ENCODE measurements around the gene LAPTM4A. TPM values are rescaled to one million over a fixed set of nuclear protein-coding genes. Genes with fewer than 3 reads are reported as not detected.

Gene LAPTM4A
- total RNA-seq, 1 experiment from 2014 or later = 131 TPM

DNA sequence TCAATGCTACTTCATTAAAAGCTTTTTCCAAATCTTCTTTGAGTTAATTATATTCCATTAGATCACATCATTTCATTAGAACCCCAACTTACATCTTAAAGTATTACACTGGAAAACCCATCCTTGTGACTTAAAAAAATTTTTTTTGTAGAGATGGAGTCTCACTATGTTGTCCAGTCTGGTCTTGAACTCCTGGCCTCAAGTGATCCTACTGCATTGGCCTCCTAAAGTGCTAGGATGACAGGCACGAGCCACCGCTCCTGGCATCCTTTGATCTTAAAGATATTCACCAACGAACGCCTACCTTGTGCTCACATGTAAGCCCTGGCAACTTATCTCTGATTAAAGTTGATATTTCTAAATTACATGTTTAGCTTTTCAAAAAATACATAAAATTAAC lies 6.7 kb downstream of the LAPTM4A start:
- Histone ChIP-seq H4K91ac (ENCODE audit: insufficient read length, low read depth, low read length) (no peak overlapping the region), H3K56ac (ENCODE audit: insufficient read length, low read depth, low read length) (no peak overlapping the region), H3K4me1 (ENCODE audit: insufficient read depth, low read length) (peaks cover 2% of the 10 kb centered on the region; the same call in 1 of the 2 replicates), H3K79me1 (ENCODE audit: insufficient read depth, low read depth, low read length, poor library complexity, severe bottlenecking) (peaks cover 5% of the 10 kb centered on the region), H3T11ph (ENCODE audit: low read length) (no peak overlapping the region), H3K27ac (ENCODE audit: insufficient read length, low read depth, low read length) (no peak overlapping the region), H3K23ac (ENCODE audit: insufficient read length, low read depth, low read length) (no peak overlapping the region), H3K27me3 (ENCODE audit: insufficient read depth, low read length) (no peaks in the 10 kb centered on the region), H4K5ac (ENCODE audit: insufficient read length, low read depth, low read length) (no peak overlapping the region), H3K14ac (ENCODE audit: insufficient read depth, low read length) (no peak overlapping the region), H3K9me3 (ENCODE audit: control insufficient read depth, low read depth, low read length) (no peaks in the 10 kb centered on the region), H2AK5ac (ENCODE audit: insufficient read length, low read length) (no peak overlapping the region), H2BK120ac (ENCODE audit: low read depth, low read length, poor library complexity, severe bottlenecking) (no peak overlapping the region), H2BK20ac (ENCODE audit: low read depth, low read length, poor library complexity, severe bottlenecking) (no peak overlapping the region), H2BK15ac (ENCODE audit: low read depth, low read length) (no peak overlapping the region), H2BK12ac (ENCODE audit: insufficient read length, low read depth, low read length) (no peak overlapping the region), H3K23me2 (ENCODE audit: insufficient read length, low read depth, low read length, poor library complexity, severe bottlenecking) (no peaks in the 10 kb centered on the region), H2BK5ac (ENCODE audit: insufficient read length, low read length) (no peak overlapping the region), H4K8ac (replicated peaks; ENCODE audit: insufficient read length, low read depth, low read length) (no peak overlapping the region), H3K4me2 (ENCODE audit: insufficient read depth, insufficient read length, low read length) (no peak overlapping the region), H3K79me2 (ENCODE audit: insufficient read depth, low read length) (peaks cover 35% of the 10 kb centered on the region; the same call in 1 of the 2 replicates), H4K20me1 (ENCODE audit: control insufficient read depth, insufficient read depth, insufficient read length) (no peaks in the 10 kb centered on the region), H2AFZ (ENCODE audit: low read length) (no peak overlapping the region), H3K18ac (ENCODE audit: insufficient read length, low read depth, low read length) (no peak overlapping the region), H3K4ac (ENCODE audit: low read depth, low read length) (no peak overlapping the region), H3K9ac (ENCODE audit: extremely low read depth, insufficient read length, low read length) (no peak overlapping the region)
- H3K27ac Mint-ChIP-seq = no peak overlapping the region
- H3K27me3 Mint-ChIP-seq (ENCODE audit: low read depth) = no peaks in the 10 kb centered on the region
- peaks cover 13 to 34% of the 10 kb centered on the region in 2 experiments for H3K4me1 Mint-ChIP-seq
- H3K4me3 Mint-ChIP-seq = no peak overlapping the region
- TF ChIP-seq, protein P1, sequence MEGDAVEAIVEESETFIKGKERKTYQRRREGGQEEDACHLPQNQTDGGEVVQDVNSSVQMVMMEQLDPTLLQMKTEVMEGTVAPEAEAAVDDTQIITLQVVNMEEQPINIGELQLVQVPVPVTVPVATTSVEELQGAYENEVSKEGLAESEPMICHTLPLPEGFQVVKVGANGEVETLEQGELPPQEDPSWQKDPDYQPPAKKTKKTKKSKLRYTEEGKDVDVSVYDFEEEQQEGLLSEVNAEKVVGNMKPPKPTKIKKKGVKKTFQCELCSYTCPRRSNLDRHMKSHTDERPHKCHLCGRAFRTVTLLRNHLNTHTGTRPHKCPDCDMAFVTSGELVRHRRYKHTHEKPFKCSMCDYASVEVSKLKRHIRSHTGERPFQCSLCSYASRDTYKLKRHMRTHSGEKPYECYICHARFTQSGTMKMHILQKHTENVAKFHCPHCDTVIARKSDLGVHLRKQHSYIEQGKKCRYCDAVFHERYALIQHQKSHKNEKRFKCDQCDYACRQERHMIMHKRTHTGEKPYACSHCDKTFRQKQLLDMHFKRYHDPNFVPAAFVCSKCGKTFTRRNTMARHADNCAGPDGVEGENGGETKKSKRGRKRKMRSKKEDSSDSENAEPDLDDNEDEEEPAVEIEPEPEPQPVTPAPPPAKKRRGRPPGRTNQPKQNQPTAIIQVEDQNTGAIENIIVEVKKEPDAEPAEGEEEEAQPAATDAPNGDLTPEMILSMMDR (conservative IDR thresholded peaks at IDR 0.05) = no peak
- no peaks in the 10 kb centered on the region for H3K9me3 Mint-ChIP-seq
- peaks cover 8 to 26% (median 18%) of the 10 kb centered on the region in 3 experiments; a peak in 5 of 7 replicates for H3K36me3 Mint-ChIP-seq (ENCODE audit: insufficient read depth in 1 of 3, low read depth in 3 of 3)
- DNase-seq = no peak
- no CpG with 5 or more reads among the region's 4 CpGs for WGBS (ENCODE audit: extremely low coverage, insufficient read length, low lambda C conversion rate)

All from H9 (cell line).